H1 (cell line): Measurements from ENCODE around the gene SLC6A18. TPM values are rescaled to one million over a fixed set of nuclear protein-coding genes. Genes with fewer than 3 reads are reported as not detected.

ENCODE experiments used
- JUN ChIP-seq: IDR thresholded peaks from 2 replicates; pipeline ENCODE4 v1.6.1; 2011; ENCODE audit warnings: low read depth, mild to moderate bottlenecking, improper control_type of control experiment, low read length
- RFX5 ChIP-seq: IDR thresholded peaks from 2 replicates; pipeline ENCODE4 v1.6.1; 2011; ENCODE audit warnings: low read depth, low read length, improper control_type of control experiment, borderline replicate concordance
- SIRT6 ChIP-seq: IDR thresholded peaks from one replicate; pipeline ENCODE4 v1.7.1; 2012; ENCODE audit warnings: low read length, inconsistent platforms
- polyA plus RNA-seq, 7 experiments: library from polyadenylated mRNA; depleted of rRNA in 3 of 7; stranded (reverse) in 5 of 7; unstranded in 2 of 7; fragments of >200 nt in 5 of 7; fragments of 200-250 nt in 2 of 7; gene quantifications; 1 replicate in 5 of 7; 2 replicates in 1 of 7; 4 replicates in 1 of 7; pipeline versions ENCODE4 v1.2.1 to v1.2.3, GENCODE V29; 2011 to 2013; ENCODE audit warnings: missing spikeins in 2 of 7, mixed read lengths in 2 of 7
- total RNA-seq: library from RNA; stranded (reverse); fragmentation: NEBNext Ultra II Directional; extraction: Animal tissue kit (Norgen Biotek cat#: 25700); gene quantifications from 2 replicates; pipeline ENCODE4 v1.2.1, GENCODE V29; 2021

SLC6A18 gene
- total and polyA plus RNA-seq, 2 of the 8 experiments (the other 6 are each of a cell fraction or from before 2014, with no cell fraction given): not detected

DNA sequence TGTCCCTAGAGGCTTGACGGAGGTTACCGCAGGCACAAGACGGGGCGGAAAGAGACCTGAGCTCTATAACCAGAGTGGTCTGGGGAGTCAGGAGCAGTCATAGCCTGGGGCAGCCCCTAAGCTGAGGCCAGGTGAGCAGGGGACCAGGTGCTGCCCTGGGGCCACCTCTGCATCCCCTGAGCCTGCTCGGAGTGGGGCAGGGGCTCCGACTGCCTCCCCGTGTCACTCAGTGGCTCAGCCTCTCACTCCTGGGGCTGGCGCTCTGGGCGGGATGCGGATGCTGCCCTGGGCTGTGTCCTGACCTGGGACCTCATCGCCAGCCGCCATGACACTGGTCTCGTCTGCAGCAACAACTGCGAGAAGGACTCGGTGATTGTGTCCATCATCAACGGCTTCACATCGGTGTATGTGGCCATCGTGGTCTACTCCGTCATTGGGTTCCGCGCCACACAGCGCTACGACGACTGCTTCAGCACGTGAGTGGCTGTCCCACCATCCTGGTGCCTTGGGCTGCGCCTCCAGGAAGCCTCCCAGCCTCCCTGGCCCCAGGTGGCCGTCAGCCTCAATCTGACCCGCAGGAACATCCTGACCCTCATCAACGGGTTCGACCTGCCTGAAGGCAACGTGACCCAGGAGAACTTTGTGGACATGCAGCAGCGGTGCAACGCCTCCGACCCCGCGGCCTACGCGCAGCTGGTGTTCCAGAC is 8.8 kb upstream of the SLC6A18 start (continued):
- TF ChIP-seq RFX5 (no peak), JUN (no peak), SIRT6 (no peak)
